PC-9 (cell line): ENCODE data around the gene NFIX.

Experiments used
- EZH2 ChIP-seq: fragments of 200-600 bp; sonication (generic); IDR thresholded peaks from 2 replicates; pipeline ENCODE4 v1.8.0; 2017; ENCODE audit warnings: antibody characterized with exemption, low read depth
- TF ChIP-seq, protein P1 (sequence below): fragments of 200-600 bp; sonication (generic); conservative IDR thresholded peaks from 2 replicates; pipeline ENCODE4 v1.6.1; 2017; ENCODE audit warnings: mixed run types, antibody characterized with exemption, mild to moderate bottlenecking, moderate library complexity

- TF ChIP-seq, protein P1, sequence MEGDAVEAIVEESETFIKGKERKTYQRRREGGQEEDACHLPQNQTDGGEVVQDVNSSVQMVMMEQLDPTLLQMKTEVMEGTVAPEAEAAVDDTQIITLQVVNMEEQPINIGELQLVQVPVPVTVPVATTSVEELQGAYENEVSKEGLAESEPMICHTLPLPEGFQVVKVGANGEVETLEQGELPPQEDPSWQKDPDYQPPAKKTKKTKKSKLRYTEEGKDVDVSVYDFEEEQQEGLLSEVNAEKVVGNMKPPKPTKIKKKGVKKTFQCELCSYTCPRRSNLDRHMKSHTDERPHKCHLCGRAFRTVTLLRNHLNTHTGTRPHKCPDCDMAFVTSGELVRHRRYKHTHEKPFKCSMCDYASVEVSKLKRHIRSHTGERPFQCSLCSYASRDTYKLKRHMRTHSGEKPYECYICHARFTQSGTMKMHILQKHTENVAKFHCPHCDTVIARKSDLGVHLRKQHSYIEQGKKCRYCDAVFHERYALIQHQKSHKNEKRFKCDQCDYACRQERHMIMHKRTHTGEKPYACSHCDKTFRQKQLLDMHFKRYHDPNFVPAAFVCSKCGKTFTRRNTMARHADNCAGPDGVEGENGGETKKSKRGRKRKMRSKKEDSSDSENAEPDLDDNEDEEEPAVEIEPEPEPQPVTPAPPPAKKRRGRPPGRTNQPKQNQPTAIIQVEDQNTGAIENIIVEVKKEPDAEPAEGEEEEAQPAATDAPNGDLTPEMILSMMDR = no peak; the same call in 1 of the 2 replicates
- no peak for TF ChIP-seq EZH2
Observed at GRCh38 chr19:13060233-13060963, 65.1 kb downstream of the NFIX start.
